ENCODE data around the gene METTL26. TPM values are rescaled to one million over a fixed set of nuclear protein-coding genes. Genes with fewer than 3 reads are reported as not detected.

The METTL26 gene
- total and polyA plus RNA-seq, 9 of the 15 experiments (the other 6 are each of a cell fraction or from before 2014, with no cell fraction given): 7.3 to 262 (median 80.9) TPM

DNA sequence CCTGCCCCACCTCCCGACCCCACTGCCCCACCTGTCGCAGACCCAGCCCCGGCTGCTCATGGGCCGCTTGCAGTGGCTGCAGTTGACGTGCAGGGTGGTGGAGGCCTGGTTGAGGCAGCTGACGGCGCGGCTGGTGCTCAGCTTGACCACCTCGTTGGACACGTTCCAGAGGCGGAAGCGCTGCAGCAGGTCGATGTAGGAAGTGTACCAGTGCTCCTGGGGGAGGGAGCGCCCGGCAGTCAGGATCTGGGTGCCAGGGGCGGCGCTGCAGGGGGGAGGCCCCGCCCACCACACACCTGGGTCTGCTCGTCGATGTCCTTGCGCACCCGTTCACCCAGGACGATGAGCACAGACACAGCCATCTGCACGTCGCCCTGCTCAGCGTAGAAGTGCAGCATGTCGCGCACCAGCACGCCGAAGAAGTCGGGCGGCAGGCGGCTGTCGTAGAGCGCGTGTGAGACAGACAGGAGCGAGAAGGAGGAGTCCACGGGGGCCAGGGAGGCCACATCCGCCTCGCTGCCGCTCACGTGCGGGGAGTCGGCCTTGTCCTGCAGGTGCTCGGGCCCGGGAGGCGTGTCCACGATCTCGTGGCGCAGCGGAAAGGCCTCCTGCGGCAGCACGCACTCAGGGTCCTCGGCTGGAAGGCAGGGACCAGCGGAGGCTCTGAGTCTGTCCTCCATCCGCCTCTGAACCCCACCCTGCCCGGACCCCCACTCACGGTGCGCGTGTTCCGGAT is 49.0 kb upstream of the METTL26 start:
- peaks cover 15% of the 10 kb centered on the region for H3K9me1 ChIP-seq (ENCODE audit: control insufficient read depth, insufficient read depth, low read length)
- no TSS peak for BruUV-seq (replicated peaks)
- intact Hi-C loops (cut with micrococcal nuclease): loop anchor here (5.0 kb wide), 1 partner anchor 288 kb away; the partner anchor contains the start of gene NME4
- no peak overlapping the region for H2AFZ ChIP-seq (ENCODE audit: low read depth, low read length)
- no peak for DNase-seq (ENCODE audit: extremely low read depth in 1 of 4, low spot score in 3 of 4)
- no peak overlapping the region for H3K4me3 ChIP-seq
- H4K20me1 ChIP-seq (replicated peaks; ENCODE audit: control insufficient read depth, insufficient read depth, low read length): peaks cover 21% of the 10 kb centered on the region
- H3K4me2 ChIP-seq (ENCODE audit: insufficient read depth, low read length): no peak overlapping the region
- H3K27me3 ChIP-seq (ENCODE audit: control insufficient read depth in 2 of 2, insufficient read depth in 2 of 2, low read length in 2 of 2): no peaks in the 10 kb centered on the region
- H3K27ac ChIP-seq (ENCODE audit: extremely low read depth, low read depth, low read length): no peak overlapping the region
- peaks cover 54% of the 10 kb centered on the region for H3K79me2 ChIP-seq (ENCODE audit: control insufficient read depth, insufficient read depth, low read length)
- 93% methylated on average over 34 of the region's 61 CpGs for WGBS (ENCODE audit: insufficient coverage, low coverage, missing lambda C conversion rate)
- no peak for FAIRE-seq
- in situ Hi-C loops (cut with MboI): no loop called here
- H3K36me3 ChIP-seq (ENCODE audit: control insufficient read depth, insufficient read depth, low read length): peaks cover 68% of the 10 kb centered on the region
- ATAC-seq: no peak
- peaks cover 29 to 98% of the 10 kb centered on the region in 2 experiments for H3K4me1 ChIP-seq (replicated peaks in 1 of 2; ENCODE audit: control insufficient read depth in 2 of 2, insufficient read depth in 2 of 2, low read length in 2 of 2)
- ChIA-PET CTCF (ENCODE audit: low intra/inter-chr PET ratio) (no interaction called here), POLR2A (no interaction called here)
- 0 out of 4 replicates have a peak overlapping the region, but pooled peaks of 1 of the 2 experiments have one; percentile 21 for H3K9ac ChIP-seq (ENCODE audit: insufficient read depth in 1 of 2, low read depth in 2 of 2, low read length in 2 of 2)
- H3K9me3 ChIP-seq (replicated peaks; ENCODE audit: control insufficient read depth, insufficient read depth, low read depth, low read length): no peaks in the 10 kb centered on the region
- peak in 1 of 2 experiments; percentile 67; a peak in 1 of 4 replicates for TF ChIP-seq MLLT1 (IDR thresholded peaks at IDR 0.05)
- TF ChIP-seq XRCC5 (IDR thresholded peaks at IDR 0.05; ENCODE audit: low read depth, low read length): no peak
- peak; percentile 86 for TF ChIP-seq RBM22 (IDR thresholded peaks at IDR 0.05; ENCODE audit: low read depth, low read length, poor library complexity, severe bottlenecking)
- peak; percentile 98 for TF ChIP-seq ZBTB33 (CRISPR knock-in tag; IDR thresholded peaks at IDR 0.05)
- TF ChIP-seq ZNF699 (CRISPR knock-in tag; IDR thresholded peaks at IDR 0.05; ENCODE audit: insufficient replicate concordance): no peak
- TF ChIP-seq FOXA1 (IDR thresholded peaks at IDR 0.05; ENCODE audit: borderline replicate concordance): no peak
- TF ChIP-seq PRPF4 (IDR thresholded peaks at IDR 0.05; ENCODE audit: insufficient read depth, low read depth, low read length, poor library complexity, severe bottlenecking): peak; percentile 64
- no peak for TF ChIP-seq ZBTB1 (CRISPR knock-in tag; IDR thresholded peaks at IDR 0.05; ENCODE audit: borderline replicate concordance, low read depth)
- TF ChIP-seq TOE1 (IDR thresholded peaks at IDR 0.05; ENCODE audit: borderline replicate concordance): no peak
- TF ChIP-seq TOE1 (CRISPR knock-in tag; IDR thresholded peaks at IDR 0.05; ENCODE audit: borderline replicate concordance, low read depth): no peak
- TF ChIP-seq HNRNPK (IDR thresholded peaks at IDR 0.05; ENCODE audit: low read depth, low read length, poor library complexity, severe bottlenecking): no peak
- TF ChIP-seq CTCF (IDR thresholded peaks at IDR 0.05 in 2 of 3, conservative IDR thresholded peaks at IDR 0.05 in 1 of 3; ENCODE audit: insufficient read depth in 2 of 3, low read depth in 1 of 3, low read length in 3 of 3): no peak
- TF ChIP-seq HCFC1 (IDR thresholded peaks at IDR 0.05; ENCODE audit: low read depth, low read length): no peak
